Gastroesophageal sphincter (tissue), 4 donors: ENCODE data around the gene DACT1. TPM values are rescaled to one million over a fixed set of nuclear protein-coding genes. Genes with fewer than 3 reads are reported as not detected.

Source experiments
- ATAC-seq: fragments of 150-250 bp; one replicate; pipeline ENCODE4 v1.9.1; 2016; ENCODE audit warnings: mild to moderate bottlenecking, moderate library complexity
- H3K27ac ChIP-seq, 4 donors: fragments of 200-600 bp; sonication (generic) in 3 of 4; 1 replicate in 3 of 4; 2 replicates in 1 of 4; pipeline ENCODE4 v1.5.1; 2016 to 2019
- H3K27me3 ChIP-seq: fragments of 200-600 bp; sonication (generic); one replicate; pipeline ENCODE4 v1.5.1; 2019
- H3K36me3 ChIP-seq, 2 donors: fragments of 200-600 bp; sonication (generic); one replicate each; pipeline ENCODE4 v1.5.1; 2019; ENCODE audit warnings: control low read depth in 1 of 2
- H3K4me1 ChIP-seq, 3 donors: fragments of 200-600 bp; sonication (generic); 1 replicate in 2 of 3; 2 replicates in 1 of 3; pipeline ENCODE4 v1.5.1; 2016 to 2019; ENCODE audit warnings: control low read depth in 2 of 3
- H3K4me3 ChIP-seq, 2 donors: fragments of 200-600 bp; sonication (generic); one replicate each; pipeline ENCODE4 v1.5.1; 2019; ENCODE audit warnings: mild to moderate bottlenecking in 1 of 2, moderate library complexity in 1 of 2
- H3K9me3 ChIP-seq, 3 donors: fragments of 200-600 bp; sonication (generic); one replicate each; pipeline ENCODE4 v1.5.1; 2017 to 2019; ENCODE audit warnings: control low read depth in 2 of 3
- CTCF ChIP-seq, 4 experiments: fragments of 200-600 bp in 2 of 4; fragments of 450-650 bp in 2 of 4; sonication (generic) in 1 of 4; IDR thresholded peaks; one replicate each; pipeline ENCODE4 v1.5.1; 2017 to 2019; ENCODE audit warnings: antibody characterized with exemption in 4 of 4, mild to moderate bottlenecking in 2 of 4, moderate library complexity in 2 of 4
- EP300 ChIP-seq: sonication (generic); formaldehyde crosslinking; IDR thresholded peaks from one replicate; pipeline ENCODE4 v1.6.1; 2017; ENCODE audit warnings: antibody characterized with exemption, mild to moderate bottlenecking
- POLR2A ChIP-seq, 2 donors: fragments of 450-650 bp; IDR thresholded peaks; one replicate each; pipeline ENCODE4 v1.6.1; 2017; ENCODE audit warnings: antibody characterized with exemption in 2 of 2, mild to moderate bottlenecking in 2 of 2, moderate library complexity in 1 of 2
- POLR2AphosphoS5 ChIP-seq: sonication (generic); formaldehyde crosslinking; IDR thresholded peaks from one replicate; pipeline ENCODE4 v1.6.1; 2017; ENCODE audit warnings: antibody characterized with exemption
- WGBS, 2 donors: methylation state at CpG; one replicate each; pipeline ENCODE4 v1.1.5; 2018; ENCODE audit warnings: low coverage in 1 of 2; 5-methylcytosine and 5-hydroxymethylcytosine counted together
- total RNA-seq, 4 donors: library from RNA; depleted of rRNA; stranded (reverse); fragments of >200 nt; gene quantifications; one replicate each; pipeline ENCODE4 v1.1.0, GENCODE V29; 2016

Gene DACT1
- total RNA-seq, 4 donors from 2014 or later = 3.9 to 17.5 (median 7.4) TPM

GRCh38 chr14:58693048-58693447 is 55.3 kb downstream of the DACT1 start:
- ATAC-seq = no peak
- Histone ChIP-seq H3K9me3 (no peaks in the 10 kb centered on the region), H3K27ac (no peak overlapping the region), H3K36me3 (no peaks in the 10 kb centered on the region), H3K4me3 (no peak overlapping the region), H3K27me3 (no peaks in the 10 kb centered on the region), H3K4me1 (no peaks in the 10 kb centered on the region)
- no peak for TF ChIP-seq EP300
- TF ChIP-seq POLR2AphosphoS5 = no peak
- TF ChIP-seq CTCF (IDR thresholded peaks at IDR 0.05) = no peak
- no peak for TF ChIP-seq POLR2A (IDR thresholded peaks at IDR 0.05)
- 81 to 88% methylated on average over 4 of the region's 4 CpGs for WGBS, 2 donors

GRCh38 chr14:58695514-58695913 is 57.8 kb downstream of the DACT1 start:
- no peak for ATAC-seq
- no peak for TF ChIP-seq CTCF (IDR thresholded peaks at IDR 0.05)
- TF ChIP-seq POLR2AphosphoS5 = no peak
- no peak for TF ChIP-seq POLR2A (IDR thresholded peaks at IDR 0.05)
- TF ChIP-seq EP300 = no peak
- no peaks in the 10 kb centered on the region for H3K27me3 ChIP-seq
- H3K4me1 ChIP-seq = no peaks in the 10 kb centered on the region
- H3K27ac ChIP-seq = no peak overlapping the region
- WGBS, 2 donors = 100% methylated on average over 1 of the region's 1 CpG; no CpG with 5 or more reads in 1 of the 2 donors
- no peaks in the 10 kb centered on the region for H3K36me3 ChIP-seq
- no peak overlapping the region for H3K4me3 ChIP-seq
- no peaks in the 10 kb centered on the region for H3K9me3 ChIP-seq

GRCh38 chr14:58697266-58697929 is 59.6 kb downstream of the DACT1 start:
- 100% methylated on average over 2 of the region's 2 CpGs for whole genome bisulfite sequencing, 2 donors
- H3K4me3 ChIP-seq = no peak overlapping the region
- H3K4me1 ChIP-seq = no peaks in the 10 kb centered on the region
- H3K27ac ChIP-seq = no peak overlapping the region
- no peak for ATAC-seq
- no peaks in the 10 kb centered on the region for H3K36me3 ChIP-seq
- no peaks in the 10 kb centered on the region for H3K9me3 ChIP-seq
- H3K27me3 ChIP-seq = no peaks in the 10 kb centered on the region
- TF ChIP-seq CTCF (IDR thresholded peaks at IDR 0.05) (no peak), POLR2AphosphoS5 (no peak), EP300 (no peak), POLR2A (IDR thresholded peaks at IDR 0.05) (no peak)

Other genes with a start within 250 kb of the DACT1 start
- gene TOMM20L, start 242.0 kb upstream of the DACT1 start, total RNA-seq = not detected
- 100 to 1,000 TPM in 1 of 4 donors, 10 to 100 TPM in 3; 36.8 to 141 (median 49.4) TPM for gene TIMM9, start 210.4 kb upstream of the DACT1 start, total RNA-seq
- gene KIAA0586, start 210.2 kb upstream of the DACT1 start, total RNA-seq = 10 to 100 TPM; 11.6 to 22.4 (median 18.0) TPM